Osteocyte (in vitro differentiated cells): ENCODE results near the gene OPA3. TPM values are rescaled to one million over a fixed set of nuclear protein-coding genes. Genes with fewer than 3 reads are reported as not detected.
A peak's percentile ranks its signal among the peaks of the same experiment; 100 is the strongest.

Experiments used
- DNase-seq: peaks from one replicate; pipeline ENCODE4 v3.0.0; 2021; ENCODE audit warnings: mixed read lengths; ENCODE audit not compliant: unreplicated experiment; ENCODE audit errors: extremely low spot score
- H3K27ac Mint-ChIP-seq: one replicate; pipeline ENCODE4 v1.8.0; 2021; ENCODE audit warnings: mild to moderate bottlenecking, mixed read lengths; ENCODE audit not compliant: unreplicated experiment
- H3K27me3 Mint-ChIP-seq: one replicate; pipeline ENCODE4 v1.8.0; 2021; ENCODE audit warnings: mixed read lengths; ENCODE audit not compliant: unreplicated experiment
- H3K36me3 Mint-ChIP-seq: one replicate; pipeline ENCODE4 v1.8.0; 2021; ENCODE audit warnings: mixed read lengths; ENCODE audit not compliant: unreplicated experiment
- H3K4me1 Mint-ChIP-seq: one replicate; pipeline ENCODE4 v1.8.0; 2021; ENCODE audit warnings: mixed read lengths; ENCODE audit not compliant: unreplicated experiment
- H3K4me3 Mint-ChIP-seq: one replicate; pipeline ENCODE4 v1.8.0; 2021; ENCODE audit warnings: mild to moderate bottlenecking, moderate library complexity, mixed read lengths; ENCODE audit not compliant: unreplicated experiment
- H3K9me3 Mint-ChIP-seq: one replicate; pipeline ENCODE4 v1.8.0; 2021; ENCODE audit warnings: mixed read lengths; ENCODE audit not compliant: unreplicated experiment
- total RNA-seq: library from RNA; stranded (reverse); gene quantifications from 2 replicates; pipeline ENCODE4 v1.2.1, GENCODE V29; 2021
- TF ChIP-seq, protein P1 (sequence below): fragments of 200-600 bp; sonication (generic); IDR thresholded peaks from 2 replicates; pipeline ENCODE4 v1.5.0; 2021; ENCODE audit warnings: antibody characterized with exemption, mild to moderate bottlenecking, moderate library complexity

OPA3 gene
- total RNA-seq, 1 donor from 2014 or later: 16.8 TPM

DNA sequence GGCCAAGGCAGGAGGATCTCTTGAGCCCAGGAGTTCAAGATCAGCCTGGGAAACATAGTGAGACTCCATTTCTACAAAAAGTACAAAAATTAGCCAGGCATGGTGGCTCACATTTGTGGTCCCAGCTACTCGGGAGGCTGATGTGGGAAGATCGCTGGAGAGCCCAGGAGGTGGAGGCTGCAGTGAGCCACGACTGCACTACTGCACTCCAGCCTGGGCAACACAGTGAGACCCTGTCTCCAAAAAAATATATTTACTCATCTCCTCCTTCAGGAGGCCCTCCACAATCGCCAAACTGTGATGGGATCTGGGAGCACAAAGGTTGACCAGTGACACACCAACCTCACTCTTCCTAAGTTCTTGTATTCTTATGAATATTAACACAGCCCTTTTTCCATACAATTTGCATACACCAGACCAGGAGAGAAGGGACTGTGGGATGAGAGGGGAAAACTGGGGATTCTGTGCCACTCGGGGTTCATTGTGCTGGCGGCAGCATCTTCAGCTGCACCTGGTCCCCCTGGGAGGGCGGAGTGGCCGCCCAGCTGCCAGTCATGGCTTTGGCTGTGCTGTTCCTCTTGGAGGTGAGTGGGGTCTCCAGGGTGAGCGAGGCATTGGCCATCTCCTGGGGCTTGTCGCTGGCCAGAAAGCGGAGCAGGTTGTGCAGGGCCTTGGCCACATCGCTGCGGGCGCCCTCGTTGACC lies 5.8 kb upstream of the OPA3 start:
- TF ChIP-seq, protein P1, sequence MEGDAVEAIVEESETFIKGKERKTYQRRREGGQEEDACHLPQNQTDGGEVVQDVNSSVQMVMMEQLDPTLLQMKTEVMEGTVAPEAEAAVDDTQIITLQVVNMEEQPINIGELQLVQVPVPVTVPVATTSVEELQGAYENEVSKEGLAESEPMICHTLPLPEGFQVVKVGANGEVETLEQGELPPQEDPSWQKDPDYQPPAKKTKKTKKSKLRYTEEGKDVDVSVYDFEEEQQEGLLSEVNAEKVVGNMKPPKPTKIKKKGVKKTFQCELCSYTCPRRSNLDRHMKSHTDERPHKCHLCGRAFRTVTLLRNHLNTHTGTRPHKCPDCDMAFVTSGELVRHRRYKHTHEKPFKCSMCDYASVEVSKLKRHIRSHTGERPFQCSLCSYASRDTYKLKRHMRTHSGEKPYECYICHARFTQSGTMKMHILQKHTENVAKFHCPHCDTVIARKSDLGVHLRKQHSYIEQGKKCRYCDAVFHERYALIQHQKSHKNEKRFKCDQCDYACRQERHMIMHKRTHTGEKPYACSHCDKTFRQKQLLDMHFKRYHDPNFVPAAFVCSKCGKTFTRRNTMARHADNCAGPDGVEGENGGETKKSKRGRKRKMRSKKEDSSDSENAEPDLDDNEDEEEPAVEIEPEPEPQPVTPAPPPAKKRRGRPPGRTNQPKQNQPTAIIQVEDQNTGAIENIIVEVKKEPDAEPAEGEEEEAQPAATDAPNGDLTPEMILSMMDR: no peak
- Mint-ChIP-seq H3K36me3 (no peaks in the 10 kb centered on the region), H3K27me3 (peaks cover 8% of the 10 kb centered on the region), H3K9me3 (no peaks in the 10 kb centered on the region), H3K4me3 (no peak overlapping the region), H3K27ac (no peak overlapping the region), H3K4me1 (peaks cover under 1% of the 10 kb centered on the region)
- DNase-seq: no peak

DNA sequence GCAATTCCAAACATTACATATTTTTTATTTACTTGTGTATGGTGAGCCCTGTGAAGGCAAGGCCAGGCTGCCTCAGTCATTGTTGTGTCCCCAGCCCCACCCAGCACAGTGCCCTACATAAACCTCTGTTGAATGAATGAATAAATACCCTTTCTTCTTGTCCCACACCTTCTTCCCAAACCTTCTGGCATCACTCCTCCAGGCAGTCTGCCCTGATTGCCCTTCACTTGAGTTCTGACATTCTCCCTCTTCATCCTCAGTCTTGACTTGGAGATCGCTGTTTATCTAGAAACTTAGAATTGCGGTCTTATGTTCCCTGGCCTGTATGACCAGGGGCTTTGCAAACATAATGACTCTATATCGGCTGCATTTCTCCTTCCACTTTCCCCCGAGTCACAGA lies 5.2 kb upstream of the OPA3 start:
- H3K9me3 Mint-ChIP-seq: no peaks in the 10 kb centered on the region
- no peak overlapping the region for H3K27ac Mint-ChIP-seq
- peaks cover 8% of the 10 kb centered on the region for H3K27me3 Mint-ChIP-seq
- H3K36me3 Mint-ChIP-seq: no peaks in the 10 kb centered on the region
- no peak for DNase-seq
- peaks cover 4% of the 10 kb centered on the region for H3K4me1 Mint-ChIP-seq
- TF ChIP-seq, protein P1: no peak
- no peak overlapping the region for H3K4me3 Mint-ChIP-seq

DNA sequence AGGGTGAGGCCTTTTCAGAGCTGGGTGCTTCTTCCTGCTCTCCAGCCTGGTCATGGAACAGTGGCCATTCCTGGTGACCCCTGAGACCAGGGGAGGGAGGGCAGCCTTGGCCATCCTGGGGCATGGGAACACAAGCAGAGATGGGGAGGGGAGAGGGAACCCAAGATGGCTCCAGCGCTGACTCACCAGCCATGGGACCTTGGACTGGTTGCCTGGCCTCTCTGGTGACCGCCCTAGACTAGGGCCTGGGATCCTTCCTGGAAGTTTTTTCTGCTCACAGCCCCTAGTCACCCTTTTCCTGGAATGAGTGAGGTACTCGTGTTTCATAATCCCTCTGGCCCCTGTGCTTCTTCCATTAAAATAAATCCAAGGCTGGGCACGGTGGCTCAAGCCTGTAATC lies 3.3 kb upstream of the OPA3 start:
- Mint-ChIP-seq H3K36me3 (no peaks in the 10 kb centered on the region), H3K4me1 (peaks cover 14% of the 10 kb centered on the region), H3K27ac (peak overlapping the region; percentile 14), H3K27me3 (peaks cover 8% of the 10 kb centered on the region), H3K9me3 (no peaks in the 10 kb centered on the region), H3K4me3 (no peak overlapping the region)
- TF ChIP-seq, protein P1: no peak
- no peak for DNase-seq

DNA sequence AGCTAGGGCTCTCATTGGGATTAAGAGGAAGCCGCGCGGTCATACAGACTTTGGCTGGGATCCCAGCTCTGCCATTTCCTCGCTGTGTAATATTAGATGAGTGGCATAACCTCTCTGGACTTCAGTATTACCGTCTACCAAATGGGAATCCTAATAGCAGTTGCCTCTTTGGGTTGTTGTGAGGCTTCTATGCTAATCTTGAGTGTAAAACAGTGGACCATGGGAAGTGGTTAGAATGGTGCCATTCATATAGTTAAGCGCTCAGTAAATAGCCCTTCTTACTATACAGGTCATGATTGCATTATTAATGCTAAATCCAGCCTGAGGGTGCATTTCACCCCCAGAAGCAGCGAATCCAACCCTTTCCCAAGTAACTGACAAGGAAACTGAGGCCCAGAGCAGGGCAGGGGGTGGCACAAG lies 566 bp upstream of the OPA3 start:
- peaks cover 28% of the 10 kb centered on the region for H3K4me1 Mint-ChIP-seq
- H3K27ac Mint-ChIP-seq: peak overlapping the region; percentile 99
- TF ChIP-seq, protein P1: no peak
- peaks cover 2% of the 10 kb centered on the region for H3K36me3 Mint-ChIP-seq
- no peaks in the 10 kb centered on the region for H3K27me3 Mint-ChIP-seq
- no peak for DNase-seq
- H3K4me3 Mint-ChIP-seq: peak overlapping the region; percentile 91
- H3K9me3 Mint-ChIP-seq: no peaks in the 10 kb centered on the region

DNA sequence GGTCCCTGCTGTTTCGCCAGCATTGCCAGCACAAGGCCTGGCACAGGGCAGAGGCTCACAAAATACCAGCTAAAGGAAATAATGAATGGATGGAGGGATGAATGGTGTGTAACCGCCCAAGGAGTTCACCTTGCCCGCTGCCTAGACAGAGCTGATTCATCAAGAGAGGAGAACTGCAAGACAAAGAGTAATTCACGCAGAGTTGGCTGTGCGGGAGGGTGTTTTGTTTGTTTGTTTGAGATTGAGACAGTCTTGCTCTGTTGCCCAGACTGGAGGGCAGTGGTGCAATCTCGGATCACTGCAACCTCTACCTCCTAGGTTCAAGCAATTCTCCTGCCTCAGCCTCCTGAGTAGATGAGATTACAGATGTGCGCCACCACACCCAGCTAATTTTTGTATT lies 3.0 kb downstream of the OPA3 start:
- Mint-ChIP-seq H3K4me3 (peak overlapping the region; percentile 10), H3K27ac (peak overlapping the region; percentile 29), H3K36me3 (peaks cover 2% of the 10 kb centered on the region), H3K9me3 (no peaks in the 10 kb centered on the region), H3K4me1 (peaks cover 44% of the 10 kb centered on the region), H3K27me3 (no peaks in the 10 kb centered on the region)
- TF ChIP-seq, protein P1: no peak
- no peak for DNase-seq
